NB4 (cell line): ENCODE data around the gene TRIM69.

Experiments used
- CTCF ChIP-seq: IDR thresholded peaks from one replicate; pipeline ENCODE4 v1.5.1; 2012; ENCODE audit warnings: low read depth, low read length
- MAX ChIP-seq: IDR thresholded peaks from 2 replicates; pipeline ENCODE4 v1.6.1; 2011; ENCODE audit warnings: low read depth, low read length
- MYC ChIP-seq: IDR thresholded peaks from 2 replicates; pipeline ENCODE4 v1.6.1; 2011; ENCODE audit warnings: low read depth, low read length
- POLR2A ChIP-seq: IDR thresholded peaks from 2 replicates; pipeline ENCODE4 v1.6.1; 2011; ENCODE audit warnings: mild to moderate bottlenecking; ENCODE audit not compliant: insufficient read length; ENCODE audit errors: extremely low read depth

GRCh38 chr15:44711096-44711742, 25.1 kb upstream of the TRIM69 start, which contains the start of the genes B2M and PATL2:
- peak; percentile 99 for TF ChIP-seq MYC
- no peak for TF ChIP-seq CTCF
- TF ChIP-seq POLR2A = peak; percentile 100
- TF ChIP-seq MAX = peak; percentile 90
